Naive thymus-derived CD4-positive, alpha-beta T cell (primary cell): Measurements from ENCODE around the gene WDR7. TPM values are rescaled to one million over a fixed set of nuclear protein-coding genes. Genes with fewer than 3 reads are reported as not detected.

ENCODE experiments used
- ATAC-seq: fragments of 150-1000 bp; cut with Tn5 transposase; 2 replicates; pipeline ENCODE4 v1.10.0; 2021; ENCODE audit warnings: mild to moderate bottlenecking, moderate library complexity
- CTCF ChIA-PET: fragments of 350-600 bp; sonication (Branson Sonifier 250); formaldehyde crosslinking; loops from one replicate; lab custom pipeline; 2021; ENCODE audit warnings: antibody characterized with exemption; lab: Charles Lee
- POLR2A ChIA-PET: fragments of 350-600 bp; sonication (Branson Sonifier 250); formaldehyde crosslinking; loops from one replicate; lab custom pipeline; 2021; ENCODE audit warnings: antibody characterized with exemption, inconsistent platforms; lab: Charles Lee
- DNase-seq, 9 donors: peaks; one replicate each; pipeline versions ENCODE4 v3.0.0 to v3.0.0-alpha.2; 2020 to 2022; ENCODE audit warnings: mixed read lengths in 1 of 9
- H3K27ac ChIP-seq: one replicate; pipeline ENCODE4 v1.7.0; 2013; ENCODE audit warnings: mild to moderate bottlenecking, low read depth, low read length, moderate library complexity
- H3K27me3 ChIP-seq, 2 donors: one replicate each; pipeline ENCODE4 v1.7.0; 2013; ENCODE audit warnings: low read length in 2 of 2, mild to moderate bottlenecking in 2 of 2, moderate library complexity in 2 of 2; ENCODE audit not compliant: control insufficient read depth in 2 of 2, insufficient read depth in 2 of 2
- H3K36me3 ChIP-seq, 3 experiments: 1 replicate in 2 of 3; 2 replicates in 1 of 3; pipeline ENCODE4 v1.7.0; 2013; ENCODE audit warnings: low read length in 3 of 3, mild to moderate bottlenecking in 3 of 3, moderate library complexity in 1 of 3; ENCODE audit not compliant: insufficient read depth in 3 of 3, control insufficient read depth in 2 of 3
- H3K4me1 ChIP-seq, 2 donors: one replicate each; pipeline ENCODE4 v1.7.0; 2013; ENCODE audit warnings: low read length in 2 of 2, mild to moderate bottlenecking in 2 of 2, moderate library complexity in 1 of 2; ENCODE audit not compliant: control insufficient read depth in 2 of 2, insufficient read depth in 2 of 2
- H3K4me3 ChIP-seq: 2 replicates; pipeline ENCODE4 v1.7.0; 2013; ENCODE audit warnings: mild to moderate bottlenecking, low read length
- H3K9me3 ChIP-seq, 3 experiments: 1 replicate in 2 of 3; 2 replicates in 1 of 3; pipeline ENCODE4 v1.7.0; 2013; ENCODE audit warnings: low read length in 3 of 3; ENCODE audit not compliant: control insufficient read depth in 2 of 3
- H3K27ac Mint-ChIP-seq, 9 donors: one replicate each; pipeline ENCODE4 v1.8.0; 2020 to 2022; ENCODE audit warnings: mixed read lengths in 9 of 9, mild to moderate bottlenecking in 8 of 9, moderate library complexity in 5 of 9, inconsistent platforms in 2 of 9
- H3K27me3 Mint-ChIP-seq, 5 donors: one replicate each; pipeline ENCODE4 v1.8.0; 2021 to 2022; ENCODE audit warnings: mixed read lengths in 5 of 5, mild to moderate bottlenecking in 1 of 5
- H3K36me3 Mint-ChIP-seq, 5 donors: one replicate each; pipeline ENCODE4 v1.8.0; 2020 to 2022; ENCODE audit warnings: mixed read lengths in 5 of 5, mild to moderate bottlenecking in 3 of 5, inconsistent platforms in 1 of 5
- H3K4me1 Mint-ChIP-seq, 7 donors: one replicate each; pipeline ENCODE4 v1.8.0; 2020 to 2022; ENCODE audit warnings: mixed read lengths in 7 of 7, mild to moderate bottlenecking in 3 of 7, inconsistent platforms in 1 of 7
- H3K4me3 Mint-ChIP-seq, 10 donors: one replicate each; pipeline ENCODE4 v1.8.0; 2020 to 2022; ENCODE audit warnings: mild to moderate bottlenecking in 10 of 10, mixed read lengths in 10 of 10, moderate library complexity in 6 of 10, inconsistent platforms in 2 of 10
- H3K9me3 Mint-ChIP-seq, 11 donors: one replicate each; pipeline ENCODE4 v1.8.0; 2020 to 2022; ENCODE audit warnings: mixed read lengths in 11 of 11, mild to moderate bottlenecking in 4 of 11, inconsistent platforms in 1 of 11, moderate library complexity in 1 of 11
- intact Hi-C, 2 donors: fragments of 100-400 bp; cut with micrococcal nuclease; formaldehyde crosslinking; loops; one replicate each; pipeline ENCODE4 v1.15.1; 2023
- polyA plus RNA-seq, 2 donors: library from polyadenylated mRNA; unstranded; fragments of 300-500 nt; fragmentation: Illumina TruSeq; gene quantifications; one replicate each; pipeline ENCODE4 v1.2.3, GENCODE V29; 2021
- total RNA-seq, 6 experiments: library from RNA in 5 of 6; stranded (reverse) in 5 of 6; gene quantifications; 1 replicate in 5 of 6; 2 replicates in 1 of 6; pipeline ENCODE4 v1.2.3 and lab custom pipeline; 2021 to 2026

The WDR7 gene
- total and polyA plus RNA-seq, 7 experiments from 2014 or later: 28.3 to 59.8 (median 50.1) TPM

DNA sequence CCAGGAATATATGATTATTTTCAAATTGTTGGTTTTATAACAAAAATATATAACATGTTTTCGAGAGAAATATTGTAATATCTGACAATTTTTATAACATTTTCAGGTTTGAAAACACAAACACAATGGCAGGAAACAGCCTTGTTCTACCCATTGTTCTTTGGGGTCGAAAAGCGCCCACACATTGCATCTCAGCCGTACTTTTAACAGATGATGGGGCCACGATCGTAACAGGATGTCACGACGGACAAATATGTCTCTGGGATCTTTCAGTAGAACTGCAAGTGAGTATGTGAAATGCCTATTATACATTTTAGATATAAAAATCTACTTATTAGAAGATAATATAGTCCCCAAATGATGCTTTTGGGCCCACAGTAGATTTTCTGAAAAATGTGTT, 21.2 kb downstream of the WDR7 start:
- peaks cover 18 to 47% (median 39%) of the 10 kb centered on the region in 7 donors for H3K4me1 Mint-ChIP-seq
- Histone ChIP-seq H3K27ac (no peak overlapping the region), H3K9me3 (no peaks in the 10 kb centered on the region), H3K4me3 (no peak overlapping the region), H3K27me3 (no peaks in the 10 kb centered on the region), H3K36me3 (peaks cover 3 to 17% (median 4%) of the 10 kb centered on the region in 3 experiments), H3K4me1 (peaks cover 0 to 7% of the 10 kb centered on the region in 2 donors)
- no peaks in the 10 kb centered on the region for H3K27me3 Mint-ChIP-seq
- H3K9me3 Mint-ChIP-seq: peaks cover 0 to 2% (median 0%) of the 10 kb centered on the region in 11 donors
- ATAC-seq: no peak
- no peak overlapping the region for H3K4me3 Mint-ChIP-seq
- CTCF ChIA-PET: no interaction called here
- DNase-seq: no peak
- POLR2A ChIA-PET: no interaction called here
- H3K36me3 Mint-ChIP-seq: peaks cover 0 to 35% (median 31%) of the 10 kb centered on the region in 5 donors
- intact Hi-C loops: no loop called here
- no peak overlapping the region for H3K27ac Mint-ChIP-seq

DNA sequence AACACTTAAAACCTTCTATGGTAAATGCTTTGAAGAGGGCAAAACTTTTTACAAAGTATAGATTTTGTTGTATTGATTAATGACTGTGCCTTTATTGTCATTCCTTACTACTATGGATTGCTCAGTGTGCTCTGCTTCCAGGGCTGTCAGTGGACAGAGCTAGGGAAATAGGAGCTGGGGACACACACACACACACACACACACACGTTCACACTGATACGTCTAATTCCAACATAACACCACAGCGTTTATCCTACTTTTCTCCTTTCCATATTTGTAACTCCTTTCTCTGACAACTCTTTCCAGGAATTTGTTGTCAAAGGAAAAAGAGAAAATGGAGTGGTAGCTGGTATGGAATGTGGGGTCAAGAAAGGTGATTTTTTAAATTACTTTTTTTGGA, 21.8 kb downstream of the WDR7 start:
- intact Hi-C loops: no loop called here
- H3K4me3 ChIP-seq: no peak overlapping the region
- no peaks in the 10 kb centered on the region for H3K27me3 ChIP-seq
- H3K27ac ChIP-seq: no peak overlapping the region
- Mint-ChIP-seq H3K4me1 (peaks cover 16 to 41% (median 34%) of the 10 kb centered on the region in 7 donors), H3K36me3 (peaks cover under 1 to 41% (median 37%) of the 10 kb centered on the region in 5 donors), H3K4me3 (no peak overlapping the region), H3K27ac (no peak overlapping the region), H3K9me3 (peaks cover 0 to 6% (median 4%) of the 10 kb centered on the region in 11 donors), H3K27me3 (no peaks in the 10 kb centered on the region)
- ChIA-PET CTCF (no interaction called here), POLR2A (no interaction called here)
- H3K36me3 ChIP-seq: peaks cover 3 to 20% (median 4%) of the 10 kb centered on the region in 3 experiments
- DNase-seq (no peak), ATAC-seq (no peak)
- H3K9me3 ChIP-seq: no peaks in the 10 kb centered on the region
- peaks cover 0 to 7% of the 10 kb centered on the region in 2 donors for H3K4me1 ChIP-seq

DNA sequence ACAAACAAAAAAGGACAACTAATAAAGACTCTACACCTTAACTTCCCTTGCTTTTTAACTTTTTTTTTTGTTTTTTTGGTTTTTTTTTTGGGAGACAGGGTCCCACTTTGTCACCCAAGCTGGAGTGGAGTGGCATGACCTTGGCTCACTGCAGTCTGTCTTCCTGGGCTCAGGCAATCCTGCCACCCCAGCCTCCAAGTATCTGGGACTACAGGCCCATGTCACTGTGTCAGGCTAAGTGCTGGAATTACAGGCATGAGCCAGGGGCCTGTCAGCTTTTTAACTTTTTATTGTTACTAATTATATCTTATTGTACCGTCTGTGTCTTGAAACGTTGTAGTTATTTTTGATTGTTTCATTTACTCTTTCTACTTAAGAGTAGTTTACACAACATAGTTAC, 25.5 kb downstream of the WDR7 start:
- H3K27ac Mint-ChIP-seq: no peak overlapping the region
- no peak for DNase-seq
- peaks cover 4 to 53% (median 41%) of the 10 kb centered on the region in 5 donors for H3K36me3 Mint-ChIP-seq

DNA sequence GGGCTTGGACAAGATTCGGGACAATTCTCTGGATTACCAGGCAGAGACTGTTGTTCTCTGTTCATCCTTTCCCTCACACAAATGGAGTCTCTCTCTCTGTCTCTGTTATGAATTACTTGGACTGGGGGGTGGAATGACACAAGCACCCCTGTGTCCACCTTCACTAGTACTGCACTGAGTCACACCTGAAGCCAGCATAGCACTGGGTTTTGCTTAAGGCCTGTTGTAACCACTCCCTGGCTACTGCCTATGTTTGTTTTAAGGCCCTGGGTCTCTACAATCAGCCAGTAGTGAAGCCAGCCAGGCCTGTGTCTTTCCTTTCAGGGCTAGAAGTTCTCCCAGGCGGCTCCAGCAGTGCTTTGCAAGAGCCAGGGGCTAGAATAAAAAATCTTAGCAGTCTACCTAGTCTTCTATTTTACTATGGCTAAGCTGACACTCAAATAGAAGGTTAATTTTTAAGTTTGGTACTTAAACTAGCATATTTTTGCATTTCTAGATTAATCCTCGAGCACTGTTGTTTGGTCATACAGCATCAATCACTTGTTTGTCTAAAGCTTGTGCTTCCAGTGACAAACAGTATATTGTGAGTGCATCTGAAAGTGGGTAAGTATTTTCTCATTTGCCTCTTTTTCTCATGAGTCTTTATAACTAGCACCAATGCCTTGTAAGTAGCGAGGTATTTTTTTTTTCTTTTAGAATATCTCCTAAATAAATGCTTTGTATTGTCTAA, 27.8 kb downstream of the WDR7 start:
- Mint-ChIP-seq H3K4me3 (no peak overlapping the region), H3K4me1 (peaks cover 0 to 10% (median 6%) of the 10 kb centered on the region in 7 donors), H3K27me3 (no peaks in the 10 kb centered on the region), H3K27ac (no peak overlapping the region), H3K9me3 (peaks cover 0 to 8% (median 4%) of the 10 kb centered on the region in 11 donors), H3K36me3 (peaks cover 4 to 53% (median 37%) of the 10 kb centered on the region in 5 donors)
- H3K27me3 ChIP-seq: no peaks in the 10 kb centered on the region
- intact Hi-C loops: no loop called here
- DNase-seq (no peak), ATAC-seq (no peak)
- H3K36me3 ChIP-seq: peaks cover 0 to 19% (median 2%) of the 10 kb centered on the region in 3 experiments
- no peak overlapping the region for H3K27ac ChIP-seq
- no peaks in the 10 kb centered on the region for H3K4me1 ChIP-seq
- H3K9me3 ChIP-seq: no peaks in the 10 kb centered on the region
- POLR2A ChIA-PET: no interaction called here
- CTCF ChIA-PET: interaction anchor here (0.6 kb wide), 1 partner anchor 22 kb away, joined by 3 read pairs; no protein-coding TSS in a partner anchor
- H3K4me3 ChIP-seq: no peak overlapping the region

More for the DNA sequence above, 25.5 kb downstream of the WDR7 start:
- Mint-ChIP-seq H3K27me3 (no peaks in the 10 kb centered on the region), H3K4me3 (no peak overlapping the region), H3K4me1 (peaks cover 0 to 12% (median 7%) of the 10 kb centered on the region in 7 donors), H3K9me3 (peaks cover 0 to 8% (median 4%) of the 10 kb centered on the region in 11 donors)
- Histone ChIP-seq H3K27me3 (no peaks in the 10 kb centered on the region), H3K4me1 (no peaks in the 10 kb centered on the region), H3K9me3 (no peaks in the 10 kb centered on the region), H3K4me3 (no peak overlapping the region), H3K36me3 (peaks cover 3 to 20% (median 4%) of the 10 kb centered on the region in 3 experiments), H3K27ac (no peak overlapping the region)
- POLR2A ChIA-PET: no interaction called here
- intact Hi-C loops: no loop called here
- no peak for ATAC-seq
- CTCF ChIA-PET: no interaction called here

DNA sequence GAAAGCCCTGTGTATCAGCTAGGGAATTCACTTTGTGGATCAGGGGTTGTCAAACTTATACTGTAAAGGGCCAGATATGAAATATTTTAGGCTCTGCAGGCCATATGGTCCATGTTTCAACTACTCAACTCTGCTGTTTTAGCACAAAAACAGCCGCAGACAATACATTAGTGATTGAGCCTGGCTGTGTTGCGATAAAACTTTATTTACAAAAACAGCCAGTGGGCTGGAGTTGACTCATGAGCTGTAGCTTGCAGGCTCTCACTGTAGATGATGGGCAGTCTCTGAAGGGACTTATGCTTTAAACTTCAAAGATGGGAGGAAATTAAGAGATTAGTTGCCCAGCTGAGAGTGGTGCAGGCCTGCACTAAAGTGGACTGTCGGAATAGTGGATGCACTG, 33.1 kb downstream of the WDR7 start:
- ChIA-PET POLR2A (interaction anchor here (0.6 kb wide), 1 partner anchor 11 kb away, joined by 3 read pairs; no protein-coding TSS in a partner anchor), CTCF (no interaction called here)
- peaks cover 0 to 11% (median 5%) of the 10 kb centered on the region in 3 experiments for H3K36me3 ChIP-seq
- no peak overlapping the region for H3K4me3 ChIP-seq
- ATAC-seq (no peak), DNase-seq (no peak)
- intact Hi-C loops: no loop called here
- H3K9me3 ChIP-seq: no peaks in the 10 kb centered on the region
- Mint-ChIP-seq H3K9me3 (no peaks in the 10 kb centered on the region), H3K27ac (peak overlapping the region in 1 of 9 donors; percentile 1), H3K36me3 (peaks cover 0 to 38% (median 9%) of the 10 kb centered on the region in 5 donors), H3K4me1 (peaks cover 0 to 3% (median 0%) of the 10 kb centered on the region in 7 donors), H3K4me3 (no peak overlapping the region), H3K27me3 (no peaks in the 10 kb centered on the region)
- no peaks in the 10 kb centered on the region for H3K27me3 ChIP-seq
- H3K27ac ChIP-seq: no peak overlapping the region
- no peaks in the 10 kb centered on the region for H3K4me1 ChIP-seq

DNA sequence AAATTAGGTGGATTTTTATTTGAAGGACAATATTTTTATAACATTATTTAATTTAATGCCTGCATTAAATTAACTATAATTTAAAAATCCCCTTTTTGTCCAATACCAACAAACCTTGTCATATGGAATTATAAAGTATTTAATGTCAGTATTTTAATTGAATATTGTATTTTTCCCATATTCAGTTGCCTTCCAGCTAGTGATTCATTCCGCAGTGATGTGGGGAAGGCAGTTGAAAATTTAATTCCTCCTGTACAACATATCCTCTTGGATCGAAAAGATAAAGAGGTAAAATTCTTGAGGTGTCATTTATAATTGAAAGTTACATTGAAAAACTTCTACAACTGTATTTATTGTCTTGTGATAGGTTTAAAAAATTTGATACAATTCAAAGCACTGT, 40.4 kb downstream of the WDR7 start:
- H3K36me3 Mint-ChIP-seq: peaks cover 0 to 24% (median 4%) of the 10 kb centered on the region in 5 donors
- no peaks in the 10 kb centered on the region for H3K27me3 Mint-ChIP-seq
- H3K27ac ChIP-seq: no peak overlapping the region
- DNase-seq (no peak), ATAC-seq (no peak)
- no peaks in the 10 kb centered on the region for H3K27me3 ChIP-seq
- H3K9me3 ChIP-seq: no peaks in the 10 kb centered on the region
- H3K9me3 Mint-ChIP-seq: no peaks in the 10 kb centered on the region
- H3K4me1 ChIP-seq: no peaks in the 10 kb centered on the region
- no peak overlapping the region for H3K4me3 ChIP-seq
- intact Hi-C loops: no loop called here
- no peak overlapping the region for H3K4me3 Mint-ChIP-seq
- H3K36me3 ChIP-seq: peaks cover 0 to 7% (median 5%) of the 10 kb centered on the region in 3 experiments
- H3K27ac Mint-ChIP-seq: no peak overlapping the region
- H3K4me1 Mint-ChIP-seq: no peaks in the 10 kb centered on the region
- ChIA-PET POLR2A (no interaction called here), CTCF (no interaction called here)
